ENCODE results near the gene ERG28.
A peak's percentile ranks its signal among the peaks of the same experiment; 100 is the strongest.

The ERG28 gene

GRCh38 chr14:75658957-75659356 is 1.7 kb downstream of the ERG28 start:
- DNase-seq (ENCODE audit: low spot score), result no peak

- DNase-seq (ENCODE audit: low spot score), result no peak
Measured at GRCh38 chr14:75657331-75657730, 3.3 kb downstream of the ERG28 start.

- DNase-seq (ENCODE audit: low spot score), result no peak
Measured at GRCh38 chr14:75655235-75655634, 5.4 kb downstream of the ERG28 start.

- peak; percentile 64 for DNase-seq (ENCODE audit: low spot score)
Measured at GRCh38 chr14:75654127-75654732, 6.4 kb downstream of the ERG28 start.

- no peak for DNase-seq (ENCODE audit: low spot score)
Measured at GRCh38 chr14:75653563-75653962, 7.1 kb downstream of the ERG28 start.

- DNase-seq (ENCODE audit: low spot score), result no peak
Measured at GRCh38 chr14:75650253-75651058, 10.2 kb downstream of the ERG28 start.

GRCh38 chr14:75649773-75650172 is 10.9 kb downstream of the ERG28 start:
- DNase-seq (ENCODE audit: low spot score), result no peak

- DNase-seq (ENCODE audit: low spot score), result no peak
Measured at GRCh38 chr14:75649337-75649736, 11.3 kb downstream of the ERG28 start.

GRCh38 chr14:75648066-75648838 is 12.4 kb downstream of the ERG28 start:
- DNase-seq (ENCODE audit: low spot score), result peak; percentile 75

GRCh38 chr14:75647640-75648039 is 13.0 kb downstream of the ERG28 start:
- no peak for DNase-seq (ENCODE audit: low spot score)

- DNase-seq (ENCODE audit: low spot score), result no peak
Measured at GRCh38 chr14:75646762-75647161, 13.9 kb downstream of the ERG28 start.

GRCh38 chr14:75645056-75645455 is 15.6 kb downstream of the ERG28 start:
- DNase-seq (ENCODE audit: low spot score), result no peak

- DNase-seq (ENCODE audit: low spot score), result no peak
Measured at GRCh38 chr14:75643985-75644384, 16.7 kb downstream of the ERG28 start.

GRCh38 chr14:75640876-75641275 is 19.8 kb downstream of the ERG28 start:
- DNase-seq (ENCODE audit: low spot score), result no peak

- peak; percentile 64 for DNase-seq (ENCODE audit: low spot score)
Measured at GRCh38 chr14:75636100-75636692, 24.5 kb downstream of the ERG28 start.

GRCh38 chr14:75634848-75635247 is 25.8 kb downstream of the ERG28 start:
- no peak for DNase-seq (ENCODE audit: low spot score)

GRCh38 chr14:75631453-75631831 is 29.2 kb downstream of the ERG28 start:
- DNase-seq (ENCODE audit: low spot score), result peak; percentile 27

GRCh38 chr14:75630695-75631452 is 29.8 kb downstream of the ERG28 start:
- no peak for DNase-seq (ENCODE audit: low spot score)

- DNase-seq (ENCODE audit: low spot score), result no peak
Measured at GRCh38 chr14:75628816-75629215, 31.9 kb downstream of the ERG28 start.

GRCh38 chr14:75627406-75627805 is 33.3 kb downstream of the ERG28 start:
- no peak for DNase-seq (ENCODE audit: low spot score)

- no peak for DNase-seq (ENCODE audit: low spot score)
Measured at GRCh38 chr14:75626863-75627262, 33.8 kb downstream of the ERG28 start.

GRCh38 chr14:75626396-75626795 is 34.3 kb downstream of the ERG28 start:
- DNase-seq (ENCODE audit: low spot score), result no peak

Data from hepatic stellate cell (primary cell).